Endothelial cell of umbilical vein (primary cell): Measurements from ENCODE around the gene RPL3.

Experiments used
- CTCF ChIP-seq, 2 donors: IDR thresholded peaks; 1 replicate in 1 of 2; 2 replicates in 1 of 2; pipeline ENCODE4 v1.5.1; 2011; ENCODE audit warnings: low read length in 2 of 2, mild to moderate bottlenecking in 2 of 2, moderate library complexity in 2 of 2, control low read depth in 1 of 2, inconsistent platforms in 1 of 2, low read depth in 1 of 2; ENCODE audit not compliant: insufficient read depth in 1 of 2; ENCODE audit errors: extremely low read depth in 1 of 2
- EZH2 ChIP-seq: IDR thresholded peaks from 2 replicates; pipeline ENCODE4 v1.6.1; 2012; ENCODE audit warnings: borderline replicate concordance, low read depth, mild to moderate bottlenecking, moderate library complexity, low read length, inconsistent platforms; ENCODE audit not compliant: severe bottlenecking
- POLR2AphosphoS5 ChIP-seq: IDR thresholded peaks from 2 replicates; pipeline ENCODE4 v1.6.1; 2012; ENCODE audit warnings: low read depth, mild to moderate bottlenecking, control low read depth, low read length, moderate library complexity; ENCODE audit not compliant: insufficient read depth

- no peak for TF ChIP-seq POLR2AphosphoS5
- TF ChIP-seq CTCF (IDR thresholded peaks at IDR 0.05; ENCODE audit: extremely low read depth in 1 of 2, insufficient read depth in 1 of 2, low read depth in 1 of 2, low read length in 2 of 2): no peak
- no peak for TF ChIP-seq EZH2
Measured at GRCh38 chr22:39281126-39281525, 38.3 kb downstream of the RPL3 start.
